GM18520 (cell line): ENCODE measurements around the gene FRMD3.

ENCODE experiments used
- ATAC-seq: cut with Tn5 transposase; IDR thresholded peaks from one replicate; pipeline ENCODE4 v1.9.1; 2021; ENCODE audit not compliant: unreplicated experiment

The FRMD3 gene

DNA sequence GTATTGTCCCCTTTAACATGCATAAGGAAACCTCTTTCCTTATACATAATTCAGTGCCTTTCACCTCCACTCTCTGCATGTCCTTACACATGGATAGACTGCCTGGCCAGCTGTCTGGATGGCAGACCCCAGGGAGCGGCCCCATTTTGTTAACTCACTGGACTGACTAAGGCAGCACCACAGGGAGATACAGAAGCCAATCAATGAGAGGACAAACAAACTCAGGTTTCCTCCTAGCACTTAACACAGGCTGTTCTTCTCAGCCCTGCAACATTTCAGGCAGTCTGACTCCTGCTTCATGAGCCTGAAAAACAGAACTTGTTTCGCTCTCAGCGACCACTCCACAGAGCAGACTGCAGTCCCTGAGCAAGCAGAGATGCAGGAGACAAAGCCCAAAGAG, 339.8 kb downstream of the FRMD3 start:
- ATAC-seq: no peak

GRCh38 chr9:83197591-83197990, 340.6 kb downstream of the FRMD3 start:
- no peak for ATAC-seq

DNA sequence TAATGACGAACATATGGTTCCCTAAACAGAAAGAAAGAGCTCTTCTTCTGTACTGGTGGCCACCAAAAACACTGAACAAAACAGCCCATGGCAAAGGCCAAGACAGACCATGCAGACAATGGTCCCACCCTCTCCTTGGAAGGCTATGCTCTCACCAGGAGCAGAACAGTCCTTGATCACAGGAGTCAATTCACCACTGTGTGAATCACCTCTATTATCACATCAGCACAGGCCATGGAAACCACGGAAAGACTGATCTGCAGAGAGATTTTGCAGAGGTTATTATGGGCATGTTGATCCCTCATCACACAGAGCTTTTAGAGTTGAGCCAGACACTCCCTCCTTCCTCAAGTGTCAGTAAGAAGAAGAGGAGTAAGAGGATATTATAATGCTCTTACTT, 341.3 kb downstream of the FRMD3 start:
- ATAC-seq: no peak
